HG02852 (cell line): ENCODE measurements around the gene SMYD1.
"Not testable (repeated sequence)": the region's sequence is repeated elsewhere in the genome, so short reads cannot be mapped to it uniquely, and the experiment has no call there.

Experiments used
- ATAC-seq: cut with Tn5 transposase; IDR thresholded peaks from one replicate; pipeline ENCODE4 v1.9.1; 2021; ENCODE audit warnings: mild to moderate bottlenecking, moderate library complexity; ENCODE audit not compliant: unreplicated experiment

SMYD1 gene

GRCh38 chr2:88067598-88067997 lies at the start of gene SMYD1:
Gene SMYD1, plus strand, starts transcription at chr2:88067825. Its CDS starts 40 bp downstream, at chr2:88067865.
- ATAC-seq = no peak

- ATAC-seq = not testable (repeated sequence)
These were observed 49.4 kb upstream of the SMYD1 start for GRCh38 chr2:88018077-88018805.

GRCh38 chr2:88018909-88019308 lies 48.7 kb upstream of the SMYD1 start:
- ATAC-seq = no peak

GRCh38 chr2:88019985-88020384 lies 47.6 kb upstream of the SMYD1 start:
- ATAC-seq = no peak

- ATAC-seq = no peak
These were observed 45.0 kb upstream of the SMYD1 start for GRCh38 chr2:88022669-88022921.

- no peak for ATAC-seq
These were observed 43.1 kb upstream of the SMYD1 start for GRCh38 chr2:88024509-88024908.

- no peak for ATAC-seq
These were observed 39.8 kb upstream of the SMYD1 start for GRCh38 chr2:88027697-88028389.

GRCh38 chr2:88028931-88029330 lies 38.7 kb upstream of the SMYD1 start:
- ATAC-seq = no peak

- ATAC-seq = no peak
These were observed 35.4 kb upstream of the SMYD1 start for GRCh38 chr2:88032070-88032702.

GRCh38 chr2:88036182-88036581 lies 31.4 kb upstream of the SMYD1 start:
- no peak for ATAC-seq

GRCh38 chr2:88036606-88037005 lies 31.0 kb upstream of the SMYD1 start:
- ATAC-seq = no peak

GRCh38 chr2:88038263-88039105 lies 29.1 kb upstream of the SMYD1 start:
- no peak for ATAC-seq

GRCh38 chr2:88042476-88042875 lies 25.1 kb upstream of the SMYD1 start:
- no peak for ATAC-seq

GRCh38 chr2:88045561-88045960 lies 22.1 kb upstream of the SMYD1 start:
- ATAC-seq = not testable (repeated sequence)

GRCh38 chr2:88048541-88048940 lies 19.1 kb upstream of the SMYD1 start:
- ATAC-seq = no peak

GRCh38 chr2:88049622-88050021 lies 18.0 kb upstream of the SMYD1 start:
- ATAC-seq = no peak

- no peak for ATAC-seq
These were observed 15.8 kb upstream of the SMYD1 start for GRCh38 chr2:88051792-88052191.

GRCh38 chr2:88053296-88053695 lies 14.3 kb upstream of the SMYD1 start:
- no peak for ATAC-seq

- no peak for ATAC-seq
These were observed 13.5 kb upstream of the SMYD1 start for GRCh38 chr2:88053934-88054781.

GRCh38 chr2:88054782-88055370 lies 12.7 kb upstream of the SMYD1 start:
- ATAC-seq = no peak
